ENCODE data around the gene NCAPH2. TPM values are rescaled to one million over a fixed set of nuclear protein-coding genes. Genes with fewer than 3 reads are reported as not detected.
"Not testable (repeated sequence)": the region's sequence is repeated elsewhere in the genome, so short reads cannot be mapped to it uniquely, and the experiment has no call there.

Gene NCAPH2
- total RNA-seq, 1 experiment from 2014 or later = 39.8 TPM

DNA sequence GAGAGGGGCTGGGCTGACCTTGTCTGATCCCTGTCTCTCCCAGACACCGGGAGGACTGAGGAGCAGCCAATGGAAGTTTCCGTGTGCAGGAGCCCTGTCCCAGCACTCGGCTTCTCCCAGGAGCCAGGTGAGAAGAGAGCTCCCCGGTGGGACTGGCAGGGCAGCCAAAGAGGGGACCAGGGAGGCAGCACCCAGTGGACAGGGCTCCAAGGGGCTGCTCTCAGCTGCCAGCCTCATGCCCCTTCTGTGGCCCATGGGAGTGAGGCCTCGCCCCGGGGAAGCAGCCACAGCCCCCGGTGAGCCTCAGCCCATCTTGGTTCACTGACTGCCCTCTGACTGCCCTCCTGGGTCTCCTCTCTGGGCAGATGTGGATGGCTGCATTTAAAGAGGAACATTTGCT, 10.6 kb downstream of the NCAPH2 start:
- peaks cover 28% of the 10 kb centered on the region for H3K36me3 Mint-ChIP-seq (ENCODE audit: insufficient read depth, unreplicated experiment)
- POLR2A ChIA-PET = interaction anchor here (1.1 to 1.5 kb wide), 2 partner anchors 11 to 44 kb away, joined by 3 to 4 read pairs; partner anchors contain the start of genes SYCE3 and TYMP
- no peak overlapping the region for H3K27ac Mint-ChIP-seq (ENCODE audit: low read depth, unreplicated experiment)
- H3K27me3 Mint-ChIP-seq (ENCODE audit: insufficient read depth, unreplicated experiment) = no peaks in the 10 kb centered on the region
- no peaks in the 10 kb centered on the region for H3K9me3 Mint-ChIP-seq (ENCODE audit: unreplicated experiment)
- no peaks in the 10 kb centered on the region for H3K4me1 Mint-ChIP-seq (ENCODE audit: insufficient read depth, unreplicated experiment)
- no peak for DNase-seq (ENCODE audit: unreplicated experiment)
- CTCF ChIA-PET = interaction anchor here (0.6 kb wide), 1 partner anchor 94 kb away, joined by 4 read pairs; no protein-coding TSS in a partner anchor
- no peak overlapping the region for H3K4me3 Mint-ChIP-seq (ENCODE audit: unreplicated experiment)
- TF ChIP-seq, protein P1, sequence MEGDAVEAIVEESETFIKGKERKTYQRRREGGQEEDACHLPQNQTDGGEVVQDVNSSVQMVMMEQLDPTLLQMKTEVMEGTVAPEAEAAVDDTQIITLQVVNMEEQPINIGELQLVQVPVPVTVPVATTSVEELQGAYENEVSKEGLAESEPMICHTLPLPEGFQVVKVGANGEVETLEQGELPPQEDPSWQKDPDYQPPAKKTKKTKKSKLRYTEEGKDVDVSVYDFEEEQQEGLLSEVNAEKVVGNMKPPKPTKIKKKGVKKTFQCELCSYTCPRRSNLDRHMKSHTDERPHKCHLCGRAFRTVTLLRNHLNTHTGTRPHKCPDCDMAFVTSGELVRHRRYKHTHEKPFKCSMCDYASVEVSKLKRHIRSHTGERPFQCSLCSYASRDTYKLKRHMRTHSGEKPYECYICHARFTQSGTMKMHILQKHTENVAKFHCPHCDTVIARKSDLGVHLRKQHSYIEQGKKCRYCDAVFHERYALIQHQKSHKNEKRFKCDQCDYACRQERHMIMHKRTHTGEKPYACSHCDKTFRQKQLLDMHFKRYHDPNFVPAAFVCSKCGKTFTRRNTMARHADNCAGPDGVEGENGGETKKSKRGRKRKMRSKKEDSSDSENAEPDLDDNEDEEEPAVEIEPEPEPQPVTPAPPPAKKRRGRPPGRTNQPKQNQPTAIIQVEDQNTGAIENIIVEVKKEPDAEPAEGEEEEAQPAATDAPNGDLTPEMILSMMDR (IDR thresholded peaks at IDR 0.05; ENCODE audit: unreplicated experiment) = no peak
- BruUV-seq (replicated peaks) = no TSS peak
- intact Hi-C loops (cut with micrococcal nuclease) = no loop called here

DNA sequence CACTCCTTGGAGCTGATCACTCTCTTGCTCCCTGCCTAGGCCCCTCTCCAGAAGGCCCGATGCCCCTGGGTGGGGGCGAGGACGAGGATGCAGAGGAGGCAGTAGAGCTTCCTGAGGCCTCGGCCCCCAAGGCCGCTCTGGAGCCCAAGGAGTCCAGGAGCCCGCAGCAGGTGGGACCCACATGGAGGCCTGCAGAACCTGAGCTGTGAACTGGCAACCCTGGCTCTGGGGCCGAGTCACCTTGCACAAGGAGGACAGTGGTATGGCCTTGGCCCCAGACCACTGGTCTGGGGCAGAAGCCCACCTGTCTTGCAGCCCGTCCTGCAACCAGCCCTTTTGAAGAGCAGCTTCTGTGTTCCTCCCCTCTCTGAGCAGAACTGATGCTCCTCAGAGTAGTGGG, 11.1 kb downstream of the NCAPH2 start:
- no peaks in the 10 kb centered on the region for H3K27me3 Mint-ChIP-seq (ENCODE audit: insufficient read depth, unreplicated experiment)
- intact Hi-C loops (cut with micrococcal nuclease) = no loop called here

DNA sequence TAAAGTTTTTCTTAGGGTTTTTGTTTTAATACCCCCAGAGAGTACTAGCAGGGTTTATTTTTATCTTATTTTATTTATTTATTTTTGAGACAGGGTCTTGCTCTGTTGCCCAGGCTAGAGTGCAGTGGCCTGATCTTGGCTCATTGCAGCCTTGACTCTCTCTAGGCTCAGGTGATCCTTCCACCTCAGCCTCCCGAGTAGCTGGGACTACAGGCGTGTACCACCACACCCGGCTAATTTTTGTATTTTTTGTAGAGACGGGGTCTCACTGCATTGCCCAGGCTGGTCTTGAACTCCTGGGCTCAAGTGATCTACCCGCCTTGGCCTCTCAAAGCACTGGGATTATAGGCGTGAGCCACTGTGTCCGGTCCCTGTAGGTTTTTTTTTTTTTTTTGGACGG, 12.2 kb downstream of the NCAPH2 start:
- BruUV-seq (replicated peaks) = not testable (repeated sequence)

More for the DNA sequence above, 11.1 kb downstream of the NCAPH2 start:
- no peak for DNase-seq (ENCODE audit: unreplicated experiment)
- Mint-ChIP-seq H3K27ac (ENCODE audit: low read depth, unreplicated experiment) (no peak overlapping the region), H3K4me3 (ENCODE audit: unreplicated experiment) (no peak overlapping the region), H3K9me3 (ENCODE audit: unreplicated experiment) (no peaks in the 10 kb centered on the region), H3K4me1 (ENCODE audit: insufficient read depth, unreplicated experiment) (no peaks in the 10 kb centered on the region), H3K36me3 (ENCODE audit: insufficient read depth, unreplicated experiment) (peaks cover 33% of the 10 kb centered on the region)
- ChIA-PET CTCF (interaction anchor here (0.6 to 0.7 kb wide), 2 partner anchors 94 to 102 kb away, joined by 3 to 4 read pairs; no protein-coding TSS in a partner anchor), POLR2A (interaction anchor here (1.1 to 1.5 kb wide), 2 partner anchors 11 to 44 kb away, joined by 3 to 4 read pairs; partner anchors contain the start of genes SYCE3 and TYMP)
- TF ChIP-seq, protein P1 (IDR thresholded peaks at IDR 0.05; ENCODE audit: unreplicated experiment) = no peak
- BruUV-seq (replicated peaks) = no TSS peak

DNA sequence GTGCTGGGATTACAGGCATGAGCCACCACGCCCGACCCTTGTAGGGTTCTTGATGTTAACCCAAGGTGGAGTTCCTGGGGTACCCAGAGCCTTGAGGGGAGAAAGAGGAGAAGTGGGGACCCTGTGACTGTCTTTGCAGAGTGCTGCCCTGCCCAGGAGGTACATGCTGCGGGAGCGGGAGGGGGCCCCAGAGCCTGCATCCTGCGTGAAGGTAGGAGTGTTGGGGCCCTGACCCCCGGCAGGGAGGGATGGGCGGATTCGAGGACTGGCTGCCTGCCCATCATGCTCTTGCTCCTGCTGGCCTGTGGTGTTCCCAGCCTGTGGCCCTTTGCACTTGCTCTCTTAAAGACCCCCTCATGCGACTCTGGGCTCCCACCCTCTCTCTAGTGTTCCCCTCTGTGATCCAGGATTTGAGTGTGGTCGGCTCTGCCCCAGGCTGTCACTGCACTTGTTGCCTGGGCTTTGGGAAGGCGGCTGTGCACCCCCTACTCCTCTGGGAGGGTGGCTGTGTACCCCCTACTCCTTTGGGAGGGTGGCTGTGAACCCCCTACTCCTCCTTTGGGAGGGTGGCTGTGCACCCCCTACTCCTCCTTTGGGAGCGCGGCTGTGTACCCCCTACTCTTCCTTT, 12.9 kb downstream of the NCAPH2 start:
- H3K4me3 Mint-ChIP-seq (ENCODE audit: unreplicated experiment) = no peak overlapping the region
- CTCF ChIA-PET = no interaction called here
- TF ChIP-seq, protein P1 (IDR thresholded peaks at IDR 0.05; ENCODE audit: unreplicated experiment) = no peak
- H3K27me3 Mint-ChIP-seq (ENCODE audit: insufficient read depth, unreplicated experiment) = no peaks in the 10 kb centered on the region
- no peaks in the 10 kb centered on the region for H3K9me3 Mint-ChIP-seq (ENCODE audit: unreplicated experiment)
- POLR2A ChIA-PET = no interaction called here
- H3K36me3 Mint-ChIP-seq (ENCODE audit: insufficient read depth, unreplicated experiment) = peaks cover 51% of the 10 kb centered on the region
- H3K4me1 Mint-ChIP-seq (ENCODE audit: insufficient read depth, unreplicated experiment) = peaks cover 7% of the 10 kb centered on the region
- H3K27ac Mint-ChIP-seq (ENCODE audit: low read depth, unreplicated experiment) = no peak overlapping the region
- intact Hi-C loops (cut with micrococcal nuclease) = no loop called here
- no peak for DNase-seq (ENCODE audit: unreplicated experiment)
- no TSS peak for BruUV-seq (replicated peaks)

More for the DNA sequence above, 12.2 kb downstream of the NCAPH2 start:
- H3K4me1 Mint-ChIP-seq (ENCODE audit: insufficient read depth, unreplicated experiment); intact Hi-C loops (cut with micrococcal nuclease); DNase-seq (ENCODE audit: unreplicated experiment); CTCF ChIA-PET; H3K4me3 Mint-ChIP-seq (ENCODE audit: unreplicated experiment); H3K27me3 Mint-ChIP-seq (ENCODE audit: insufficient read depth, unreplicated experiment); POLR2A ChIA-PET; H3K27ac Mint-ChIP-seq (ENCODE audit: low read depth, unreplicated experiment); H3K9me3 Mint-ChIP-seq (ENCODE audit: unreplicated experiment): not testable (repeated sequence)
- H3K36me3 Mint-ChIP-seq (ENCODE audit: insufficient read depth, unreplicated experiment) = peaks cover 43% of the 10 kb centered on the region

Data from MCF 10A (cell line).